ENCODE results near the gene HOXD13. TPM values are rescaled to one million over a fixed set of nuclear protein-coding genes. Genes with fewer than 3 reads are reported as not detected.

Gene HOXD13
- total and polyA plus RNA-seq, 2 of the 8 experiments (the other 6 are each of a cell fraction or from before 2014, with no cell fraction given) = not detected

DNA sequence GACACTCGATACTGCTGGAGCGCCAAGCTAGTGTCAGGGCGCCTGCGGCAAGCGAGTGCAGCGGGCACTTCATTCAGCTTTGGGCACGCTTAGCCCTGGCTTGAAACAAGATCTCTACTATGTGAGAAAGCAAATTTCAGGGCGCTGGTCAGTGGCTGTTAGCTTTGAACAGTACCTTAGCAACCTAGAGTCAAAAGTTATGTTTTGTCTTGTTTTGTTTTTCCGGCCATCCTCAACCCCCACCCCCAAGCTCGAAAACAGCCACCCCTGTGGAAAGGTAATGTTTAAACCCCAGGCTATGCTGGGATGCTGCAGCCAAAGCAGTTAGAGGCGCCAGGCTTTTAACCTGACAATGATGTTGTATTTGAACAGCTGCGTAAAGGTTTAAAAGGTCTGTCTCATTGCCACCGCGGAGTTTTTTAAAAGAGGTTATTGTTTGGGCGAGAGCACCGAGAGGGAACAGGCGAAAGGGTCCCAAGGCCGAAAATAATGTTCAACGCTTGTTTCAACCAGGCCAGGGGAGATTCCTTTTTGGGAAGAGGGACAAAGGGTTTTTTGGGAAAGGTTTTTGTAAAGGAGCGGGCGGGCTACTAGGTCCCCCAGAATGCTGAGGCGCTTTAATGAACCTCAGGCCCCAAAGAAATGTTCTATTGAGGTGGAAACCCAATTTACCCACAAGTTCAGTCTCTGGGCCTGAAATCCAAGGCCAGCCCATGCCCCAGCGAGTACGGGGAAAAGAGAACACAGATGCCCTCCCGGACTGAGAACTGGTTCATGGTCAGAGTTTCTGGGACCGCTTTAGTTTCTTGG, 21.8 kb downstream of the HOXD13 start:
- no peak overlapping the region for H2AK5ac ChIP-seq (ENCODE audit: low read depth, low read length)
- no peak overlapping the region for H3K56ac ChIP-seq (replicated peaks; ENCODE audit: insufficient read length, low read depth, low read length)
- no peak overlapping the region for H3K18ac ChIP-seq (ENCODE audit: extremely low read depth, low read length)
- H3K79me2 ChIP-seq (ENCODE audit: control insufficient read depth in 1 of 2, insufficient read depth in 2 of 2, low read length in 2 of 2) = no peaks in the 10 kb centered on the region
- peaks cover 0 to 16% of the 10 kb centered on the region in 2 experiments; a peak in 2 of 4 replicates for H3K9me3 ChIP-seq (ENCODE audit: insufficient read depth in 2 of 2, low read depth in 1 of 2, low read length in 1 of 2)
- no peaks in the 10 kb centered on the region for H3K79me1 ChIP-seq (ENCODE audit: low read depth, low read length)
- POLR2A ChIA-PET (ENCODE audit: partially characterized antibody) = interaction anchor here (1.6 kb wide), 1 partner anchor 50 kb away, joined by 4 read pairs; no protein-coding TSS in a partner anchor
- no peak overlapping the region for H3K23ac ChIP-seq (ENCODE audit: insufficient read length)
- H3K4ac ChIP-seq (replicated peaks; ENCODE audit: insufficient read length, low read depth, low read length) = no peak overlapping the region
- 12% methylated on average over 26 of the region's 26 CpGs; no CpG with 5 or more reads in 1 of the 2 experiments for WGBS, 2 experiments (ENCODE audit: extremely low coverage in 1 of 2, insufficient coverage in 1 of 2, insufficient read length in 1 of 2, insufficient replicate concordance in 2 of 2, low coverage in 1 of 2, low lambda C conversion rate in 2 of 2, missing lambda C conversion rate in 1 of 2)
- DNase-seq (ENCODE audit: low read depth in 1 of 2, low spot score in 2 of 2) (peak in 1 of 2 experiments; percentile 58), FAIRE-seq (no peak)
- no peak overlapping the region for H4K8ac ChIP-seq (ENCODE audit: extremely low read depth, insufficient read depth, low read length)
- H2BK20ac ChIP-seq (ENCODE audit: low read length) = no peak overlapping the region
- no peak overlapping the region for H3K14ac ChIP-seq (ENCODE audit: insufficient read length)
- H3K27ac ChIP-seq (ENCODE audit: low read depth, low read length) = no peak overlapping the region
- H3K36me3 ChIP-seq (ENCODE audit: control insufficient read depth in 2 of 4, insufficient read depth in 4 of 4, low read length in 3 of 4) = peaks cover 0 to 13% (median 0%) of the 10 kb centered on the region in 4 experiments; a peak in 1 of 8 replicates
- peaks cover 0 to 3% (median under 1%) of the 10 kb centered on the region in 4 experiments; a peak in 4 of 7 replicates for H3K4me1 ChIP-seq (replicated peaks in 1 of 4; ENCODE audit: control insufficient read depth in 3 of 4, insufficient read depth in 4 of 4, low read length in 3 of 4)
- no peak overlapping the region for H2BK5ac ChIP-seq (ENCODE audit: low read depth, low read length)
- no peak overlapping the region for H4K5ac ChIP-seq (ENCODE audit: insufficient read length, low read depth, low read length)
- H3K23me2 ChIP-seq (ENCODE audit: low read depth, low read length) = no peaks in the 10 kb centered on the region; the same call in 1 of the 2 replicates
- no peak overlapping the region for H4K91ac ChIP-seq (replicated peaks; ENCODE audit: insufficient read length, low read length)
- no peak overlapping the region for H2BK120ac ChIP-seq (replicated peaks; ENCODE audit: low read depth, low read length)
- no peak overlapping the region for H2AFZ ChIP-seq (ENCODE audit: low read length)
- H3K4me3 ChIP-seq (ENCODE audit: extremely low read depth in 1 of 4, insufficient read depth in 2 of 4, low read depth in 3 of 4, low read length in 4 of 4) = no peak overlapping the region
- no peak overlapping the region for H3K4me2 ChIP-seq (ENCODE audit: insufficient read depth in 1 of 2, low read depth in 2 of 2, low read length in 2 of 2)
- H3K27me3 ChIP-seq (replicated peaks in 1 of 4; ENCODE audit: control insufficient read depth in 3 of 4, extremely low read depth in 1 of 4, insufficient read depth in 3 of 4, low read length in 3 of 4) = peaks cover 92 to 100% (median 99%) of the 10 kb centered on the region in 4 experiments
- H2BK12ac ChIP-seq (ENCODE audit: low read depth, low read length) = no peak overlapping the region
- H2BK15ac ChIP-seq (ENCODE audit: low read length) = no peak overlapping the region
- H4K20me1 ChIP-seq (replicated peaks in 1 of 2; ENCODE audit: control insufficient read depth in 1 of 2, insufficient read depth in 2 of 2, low read length in 2 of 2) = peaks cover 17 to 27% of the 10 kb centered on the region in 2 experiments
- no peak overlapping the region for H3K9ac ChIP-seq (replicated peaks in 1 of 4; ENCODE audit: extremely low read depth in 1 of 4, low read depth in 3 of 4, low read length in 3 of 4)
- CTCF ChIA-PET (ENCODE audit: partially characterized antibody) = interaction anchor here (0.6 to 5.4 kb wide), 16 partner anchors 8 to 536 kb away, joined by 3 to 42 read pairs (median 3); partner anchors contain the start of gene HOXD9
- TF ChIP-seq RNF2 (IDR thresholded peaks at IDR 0.05; ENCODE audit: borderline replicate concordance, low read depth, low read length, missing control alignments, poor library complexity, severe bottlenecking) = peak; percentile 94
- TF ChIP-seq BRCA1 (IDR thresholded peaks at IDR 0.05; ENCODE audit: low read depth, low read length) = no peak
- TF ChIP-seq SIN3A (conservative IDR thresholded peaks at IDR 0.05 in 1 of 2, IDR thresholded peaks at IDR 0.05 in 1 of 2; ENCODE audit: low read depth in 1 of 2, low read length in 2 of 2) = no peak
- no peak for TF ChIP-seq BACH1 (IDR thresholded peaks at IDR 0.05; ENCODE audit: low read length)
- TF ChIP-seq SUZ12 (IDR thresholded peaks at IDR 0.05; ENCODE audit: low read length) = peak; percentile 96
- TF ChIP-seq EZH2 (IDR thresholded peaks at IDR 0.05; ENCODE audit: low read depth, low read length, severe bottlenecking) = peak; percentile 95
- no peak for TF ChIP-seq EP300 (IDR thresholded peaks at IDR 0.05; ENCODE audit: borderline replicate concordance in 1 of 2, low read depth in 2 of 2, low read length in 2 of 2)
- no peak for TF ChIP-seq NRF1 (IDR thresholded peaks at IDR 0.05; ENCODE audit: low read depth, low read length)
- peak; percentile 61; the same call in 1 of the 2 replicates for TF ChIP-seq TCF12 (IDR thresholded peaks at IDR 0.05; ENCODE audit: low read depth, low read length)

Data from H1 (cell line).